ENCODE data around the gene GASK1B.
A peak's percentile ranks its signal among the peaks of the same experiment; 100 is the strongest.

GASK1B gene

DNA sequence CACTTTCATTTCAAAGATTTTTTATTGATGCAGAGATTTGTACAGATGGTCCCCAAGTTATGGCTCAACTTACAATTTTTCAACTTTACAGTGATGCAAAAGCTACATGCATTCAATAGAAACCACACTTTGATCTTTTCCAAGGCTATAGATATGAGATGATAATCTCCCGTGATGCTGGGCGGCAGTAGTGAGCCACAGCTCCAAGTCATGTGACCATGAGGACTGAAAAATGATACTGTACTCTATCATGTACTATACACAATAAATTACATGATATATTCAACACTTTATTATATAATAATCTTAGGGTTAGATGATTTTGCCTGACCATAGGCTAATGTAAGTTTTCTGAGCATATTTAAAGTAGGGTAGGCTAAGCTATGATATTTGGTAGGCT, 14.0 kb upstream of the GASK1B start:
- no peak for DNase-seq (ENCODE audit: low spot score)

DNA sequence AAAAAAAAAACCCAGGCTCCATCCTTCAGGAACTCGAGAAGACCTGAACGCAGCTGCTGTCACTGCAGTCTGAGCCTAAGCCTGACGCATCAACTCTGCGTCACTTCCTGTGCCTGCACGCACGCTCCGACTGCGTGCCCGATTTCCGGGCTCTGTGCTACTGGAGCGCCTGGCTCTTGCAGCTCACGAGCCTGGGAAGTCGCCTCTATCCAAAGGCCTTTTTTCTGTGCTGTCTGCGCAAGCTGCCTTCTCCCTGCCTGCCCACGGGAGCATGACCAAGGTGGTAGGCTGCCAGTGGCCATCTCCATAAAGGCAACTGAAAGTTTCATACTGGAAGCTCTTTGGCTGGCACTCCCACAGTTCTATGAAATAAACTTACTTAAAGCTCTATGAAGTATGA, 9.9 kb upstream of the GASK1B start:
- DNase-seq (ENCODE audit: low spot score) = peak; percentile 49

DNA sequence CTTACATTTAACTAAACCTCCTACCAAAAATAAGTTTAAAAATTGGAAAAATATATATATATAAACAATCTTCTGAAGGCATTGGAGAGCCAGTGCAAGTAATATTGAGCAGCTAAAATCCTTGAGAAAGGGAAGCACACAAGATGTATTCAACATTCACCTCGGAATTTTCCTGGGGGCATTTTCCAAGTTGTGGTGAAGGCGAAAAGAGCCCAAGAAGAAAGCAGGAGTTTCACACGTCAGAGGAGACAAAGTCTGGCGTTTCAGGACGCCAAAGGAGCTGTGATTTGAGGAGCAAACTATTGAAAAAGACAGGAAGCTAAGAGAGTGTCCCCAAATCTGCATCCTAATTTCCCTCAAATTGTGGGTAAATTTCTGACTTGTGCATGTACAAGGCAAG, 9.1 kb upstream of the GASK1B start:
- DNase-seq (ENCODE audit: low spot score) = no peak

GRCh38 chr4:158179465-158179864, 6.6 kb upstream of the GASK1B start:
- DNase-seq (ENCODE audit: low spot score) = no peak

DNA sequence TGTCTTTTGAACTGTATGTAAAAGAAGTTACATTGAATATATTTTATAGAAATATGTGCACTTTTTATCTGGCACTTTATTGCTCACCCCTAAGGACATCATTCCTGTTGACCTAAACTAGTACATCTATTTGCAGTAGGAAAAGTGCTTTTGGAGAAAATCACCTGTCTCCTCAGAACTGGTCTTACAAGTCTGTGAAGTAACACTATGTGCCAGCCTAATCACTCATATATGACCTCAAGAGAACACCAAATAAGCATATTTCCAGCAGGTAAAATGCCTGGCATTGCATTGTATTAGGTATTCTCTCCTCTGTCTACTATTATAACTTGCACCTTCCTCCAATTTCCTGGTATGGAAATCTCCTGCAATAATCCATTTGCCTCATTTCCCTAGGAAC, 4.0 kb upstream of the GASK1B start:
- no peak for DNase-seq (ENCODE audit: low spot score)

DNA sequence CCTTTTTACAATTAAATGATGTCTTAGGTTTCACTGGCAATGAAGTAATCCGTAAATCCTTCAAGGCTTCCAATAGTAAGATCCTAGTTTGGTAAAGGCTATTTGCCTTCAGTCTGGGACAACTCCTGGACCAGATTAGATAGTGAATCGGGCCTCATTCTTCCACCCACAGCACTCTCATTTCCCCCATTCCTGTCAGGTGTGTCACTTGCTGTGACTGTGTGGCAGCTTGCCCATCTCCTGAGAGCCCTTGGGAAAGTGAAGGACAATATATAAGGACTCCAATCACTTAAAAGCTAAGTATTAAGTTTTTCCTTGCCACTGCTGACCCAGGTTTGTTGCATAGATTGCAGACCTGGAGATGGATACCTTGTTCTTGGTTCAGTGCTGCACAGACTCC, 3.3 kb upstream of the GASK1B start:
- no peak for DNase-seq (ENCODE audit: low spot score)

GRCh38 chr4:158170691-158171561, 1.9 kb downstream of the GASK1B start:
- no peak for DNase-seq (ENCODE audit: low spot score)

DNA sequence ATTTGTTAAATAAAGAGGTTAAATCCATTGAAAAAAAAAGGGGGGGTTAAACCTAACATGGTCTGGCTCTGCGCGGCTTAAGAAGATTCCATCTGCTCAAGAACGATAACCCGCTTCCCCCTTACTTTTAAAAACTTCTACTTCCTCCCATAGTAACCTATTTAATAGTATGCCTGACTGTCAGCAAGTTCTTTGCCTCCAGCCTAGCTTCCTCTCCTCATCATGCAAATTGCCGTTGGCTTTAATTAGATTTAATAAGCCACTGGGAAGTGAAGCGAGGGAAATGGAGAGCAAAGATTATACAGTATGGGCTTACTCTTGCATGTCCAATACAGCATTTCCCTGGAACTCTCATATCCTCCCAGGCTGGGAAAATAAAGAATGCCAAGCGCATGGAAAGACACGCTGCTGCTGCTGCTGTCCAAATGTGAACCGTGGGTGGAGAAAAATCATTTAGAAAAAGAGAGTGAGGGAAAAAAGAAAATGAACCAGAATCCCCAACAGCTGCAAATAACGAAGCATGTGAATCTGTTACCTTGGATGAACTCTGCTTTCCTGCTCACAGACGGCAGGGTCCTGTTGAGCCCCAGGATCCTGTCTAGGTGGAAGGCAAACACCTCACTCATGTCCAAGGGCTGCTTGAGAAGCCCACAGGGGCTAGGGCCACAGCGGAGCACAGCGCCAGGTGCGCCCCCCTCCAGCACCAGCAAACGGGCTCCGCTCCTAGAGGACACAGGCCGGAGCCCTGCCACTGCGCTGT, 2.7 kb downstream of the GASK1B start:
- DNase-seq (ENCODE audit: low spot score) = peak; percentile 44

DNA sequence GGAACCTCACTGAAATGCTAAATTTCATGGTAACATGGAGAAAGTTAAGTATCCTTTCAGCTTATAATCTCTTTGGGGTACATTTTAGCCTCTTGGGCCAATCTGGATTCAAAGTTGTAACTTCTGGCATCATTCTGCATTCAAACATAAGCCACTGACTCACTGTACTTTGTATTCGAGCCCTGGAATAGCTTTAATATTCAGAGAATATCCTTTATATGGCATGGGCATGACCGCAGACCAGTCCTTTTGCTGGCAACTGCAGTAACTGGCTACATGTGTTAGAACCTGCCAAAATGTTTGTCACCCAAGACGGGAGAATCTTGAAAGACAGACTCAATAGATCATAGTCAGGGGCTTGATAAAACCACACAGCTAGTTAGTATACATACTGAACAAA, 3.3 kb downstream of the GASK1B start:
- DNase-seq (ENCODE audit: low spot score) = no peak

DNA sequence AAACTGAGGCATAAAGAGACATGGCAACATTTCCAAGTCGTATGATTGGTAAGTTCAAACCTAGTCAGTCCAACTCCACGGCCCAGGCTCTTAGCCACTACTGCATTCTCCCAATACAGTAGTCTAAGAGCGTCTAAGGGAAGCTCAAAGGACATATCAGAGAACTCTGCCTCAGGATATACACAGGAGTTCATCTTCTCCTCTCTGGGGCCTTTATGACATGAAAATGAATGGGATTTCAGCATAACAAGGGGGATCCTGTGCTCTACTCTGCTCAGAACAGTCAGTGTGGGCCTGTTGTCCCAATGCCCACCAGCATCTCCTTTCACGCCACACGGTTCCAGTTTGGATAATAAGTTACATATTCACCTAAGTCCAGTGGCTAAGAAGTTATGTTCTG, 4.2 kb downstream of the GASK1B start:
- DNase-seq (ENCODE audit: low spot score) = no peak

GRCh38 chr4:158166701-158167100, 6.1 kb downstream of the GASK1B start:
- DNase-seq (ENCODE audit: low spot score) = no peak

GRCh38 chr4:158164768-158165213, 8.0 kb downstream of the GASK1B start:
- DNase-seq (ENCODE audit: low spot score) = no peak

GRCh38 chr4:158163941-158164767, 8.7 kb downstream of the GASK1B start:
- DNase-seq (ENCODE audit: low spot score) = no peak

GRCh38 chr4:158162631-158163030, 10.2 kb downstream of the GASK1B start:
- no peak for DNase-seq (ENCODE audit: low spot score)

DNA sequence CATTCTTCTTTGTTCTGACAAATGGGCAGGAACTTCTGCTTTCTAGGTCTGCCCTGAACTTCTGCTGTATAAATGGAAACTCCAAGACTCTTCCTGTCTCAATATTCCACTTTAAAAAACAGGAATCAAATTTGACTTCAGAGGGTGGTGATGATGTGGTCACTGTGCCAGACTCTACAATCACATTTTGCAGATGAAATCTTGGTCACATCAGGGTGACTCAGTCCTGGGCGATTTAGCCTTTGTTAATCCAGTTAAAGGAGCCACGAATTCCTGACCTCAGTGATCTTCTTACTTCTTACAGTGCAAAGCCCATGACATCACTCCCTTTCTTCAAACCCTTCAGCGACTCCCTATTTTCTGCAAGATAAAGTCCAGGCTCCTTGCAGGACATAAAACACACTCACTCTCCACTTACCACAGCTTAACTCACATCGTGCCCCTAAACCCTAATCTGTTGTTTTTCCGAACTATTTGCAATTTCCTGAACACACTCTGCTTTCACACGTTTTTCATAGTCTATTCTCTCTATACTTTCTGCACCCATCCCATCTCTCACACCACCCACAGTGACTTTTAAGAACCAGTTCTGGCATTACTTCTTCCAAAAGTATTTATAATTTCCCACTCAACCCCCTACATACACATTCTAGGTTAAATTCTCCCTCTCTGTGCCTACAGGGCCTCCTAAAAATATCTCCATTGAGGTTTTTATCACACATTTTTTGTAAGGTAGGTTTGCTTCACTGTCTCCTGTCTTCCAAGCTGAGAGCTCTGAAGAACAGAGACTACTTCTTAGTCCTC, 11.1 kb downstream of the GASK1B start:
- no peak for DNase-seq (ENCODE audit: low spot score)

DNA sequence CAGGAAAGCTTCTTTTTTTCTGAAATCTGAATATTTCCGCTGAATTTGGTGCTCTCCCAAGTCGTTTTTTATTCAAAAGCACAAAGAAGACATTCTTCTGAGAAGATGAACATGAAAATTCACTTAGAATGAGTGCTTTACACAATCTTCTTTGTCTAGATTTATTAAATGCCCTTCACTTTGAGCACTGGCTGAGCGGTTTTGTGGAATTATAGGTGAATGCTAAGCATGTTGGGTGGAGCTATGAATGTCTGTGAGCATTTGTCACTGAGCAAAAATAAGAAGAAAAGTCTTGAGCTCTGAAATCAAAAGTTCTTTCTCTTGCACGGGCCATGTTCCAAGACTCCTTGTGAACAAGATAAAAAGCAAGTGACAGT, 13.1 kb downstream of the GASK1B start:
- no peak for DNase-seq (ENCODE audit: low spot score)

GRCh38 chr4:158159054-158159717, 13.6 kb downstream of the GASK1B start:
- no peak for DNase-seq (ENCODE audit: low spot score)

DNA sequence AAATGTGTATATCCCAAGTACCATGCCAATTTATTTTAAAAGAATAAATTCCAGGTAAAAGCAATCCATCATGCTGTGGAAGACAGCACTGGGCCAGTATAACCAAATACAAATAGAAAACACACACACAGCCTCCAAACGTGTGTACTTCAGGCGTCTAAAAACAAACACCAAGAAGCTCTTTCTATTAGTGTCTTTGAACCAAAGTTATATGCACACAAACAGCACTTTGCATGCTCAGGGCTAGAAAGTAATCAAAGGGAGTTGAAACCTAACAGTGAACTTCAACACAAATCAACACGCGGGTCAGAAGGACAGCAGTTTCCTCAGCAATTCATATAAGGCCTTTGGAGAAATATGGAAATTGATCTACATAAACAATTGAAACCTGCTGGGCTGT, 15.4 kb downstream of the GASK1B start:
- DNase-seq (ENCODE audit: low spot score) = no peak

- no peak for DNase-seq (ENCODE audit: low spot score)
Observed at GRCh38 chr4:158155656-158156356, 17.0 kb downstream of the GASK1B start.

- no peak for DNase-seq (ENCODE audit: low spot score)
Observed at GRCh38 chr4:158147151-158147550, 25.7 kb downstream of the GASK1B start.
